Retinal pigment epithelial cell (primary cell): ENCODE results near the gene TENM4.

Experiments used
- DNase-seq: peaks from one replicate; pipeline ENCODE4 v3.0.0-alpha.2; 2010; ENCODE audit warnings: low read depth
- H3K4me3 ChIP-seq: 2 replicates; pipeline ENCODE4 v1.5.1; 2011; ENCODE audit warnings: mild to moderate bottlenecking, low read length, control low read depth, moderate library complexity
- TF ChIP-seq, protein P1 (sequence below): conservative IDR thresholded peaks from 2 replicates; pipeline ENCODE4 v1.5.1; 2011; ENCODE audit warnings: low read depth, low read length, control low read depth, inconsistent platforms

TENM4 gene

DNA sequence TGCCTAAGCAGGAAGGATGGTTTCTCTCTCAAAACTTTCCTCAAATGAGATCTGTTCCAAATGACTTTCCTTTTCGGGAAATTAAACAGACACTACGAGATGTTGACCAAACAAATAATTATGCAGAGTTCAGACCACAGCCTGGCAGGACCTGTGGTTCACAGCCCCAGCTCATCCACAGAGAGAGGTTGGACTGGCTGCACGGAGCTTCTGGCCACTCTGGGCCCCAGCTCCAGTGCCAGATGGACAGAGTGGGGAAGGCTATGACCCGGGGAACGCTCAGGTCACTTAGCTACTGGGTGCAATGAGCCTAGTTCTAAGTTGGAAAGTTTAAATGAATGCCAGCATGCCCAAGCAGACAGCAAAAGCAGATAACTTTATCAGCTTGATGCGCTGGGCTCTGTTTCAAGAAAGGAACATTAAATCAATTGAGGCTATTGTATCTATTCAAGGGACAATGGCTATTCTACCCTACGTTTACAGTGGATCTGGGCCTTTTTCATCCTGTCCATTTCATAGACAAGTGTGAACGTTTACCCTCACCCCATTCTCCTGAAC lies 710.5 kb downstream of the TENM4 start:
- no peak for DNase-seq
- no peak overlapping the region for H3K4me3 ChIP-seq
- TF ChIP-seq, protein P1, sequence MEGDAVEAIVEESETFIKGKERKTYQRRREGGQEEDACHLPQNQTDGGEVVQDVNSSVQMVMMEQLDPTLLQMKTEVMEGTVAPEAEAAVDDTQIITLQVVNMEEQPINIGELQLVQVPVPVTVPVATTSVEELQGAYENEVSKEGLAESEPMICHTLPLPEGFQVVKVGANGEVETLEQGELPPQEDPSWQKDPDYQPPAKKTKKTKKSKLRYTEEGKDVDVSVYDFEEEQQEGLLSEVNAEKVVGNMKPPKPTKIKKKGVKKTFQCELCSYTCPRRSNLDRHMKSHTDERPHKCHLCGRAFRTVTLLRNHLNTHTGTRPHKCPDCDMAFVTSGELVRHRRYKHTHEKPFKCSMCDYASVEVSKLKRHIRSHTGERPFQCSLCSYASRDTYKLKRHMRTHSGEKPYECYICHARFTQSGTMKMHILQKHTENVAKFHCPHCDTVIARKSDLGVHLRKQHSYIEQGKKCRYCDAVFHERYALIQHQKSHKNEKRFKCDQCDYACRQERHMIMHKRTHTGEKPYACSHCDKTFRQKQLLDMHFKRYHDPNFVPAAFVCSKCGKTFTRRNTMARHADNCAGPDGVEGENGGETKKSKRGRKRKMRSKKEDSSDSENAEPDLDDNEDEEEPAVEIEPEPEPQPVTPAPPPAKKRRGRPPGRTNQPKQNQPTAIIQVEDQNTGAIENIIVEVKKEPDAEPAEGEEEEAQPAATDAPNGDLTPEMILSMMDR = no peak

DNA sequence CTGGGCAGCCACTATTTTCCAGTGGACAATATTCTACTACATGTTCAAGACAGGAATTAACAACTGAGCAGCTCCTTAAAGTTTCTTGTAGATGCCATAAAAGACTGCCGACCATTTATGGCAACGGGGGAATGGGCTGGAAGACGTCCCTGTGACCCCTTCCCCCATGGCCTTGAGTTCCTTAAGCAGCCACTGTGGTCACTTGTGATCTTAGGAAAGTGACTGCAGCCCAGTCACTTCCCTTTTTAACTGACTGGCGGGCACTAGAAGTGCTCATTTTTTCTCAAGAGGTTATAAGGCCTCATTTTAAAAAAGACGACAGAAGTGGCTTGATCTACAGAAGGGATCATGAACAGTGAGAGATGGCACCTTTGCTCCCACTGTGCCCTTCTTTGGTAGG lies 713.0 kb downstream of the TENM4 start:
- DNase-seq = no peak
- no peak overlapping the region for H3K4me3 ChIP-seq
- TF ChIP-seq, protein P1 = no peak

DNA sequence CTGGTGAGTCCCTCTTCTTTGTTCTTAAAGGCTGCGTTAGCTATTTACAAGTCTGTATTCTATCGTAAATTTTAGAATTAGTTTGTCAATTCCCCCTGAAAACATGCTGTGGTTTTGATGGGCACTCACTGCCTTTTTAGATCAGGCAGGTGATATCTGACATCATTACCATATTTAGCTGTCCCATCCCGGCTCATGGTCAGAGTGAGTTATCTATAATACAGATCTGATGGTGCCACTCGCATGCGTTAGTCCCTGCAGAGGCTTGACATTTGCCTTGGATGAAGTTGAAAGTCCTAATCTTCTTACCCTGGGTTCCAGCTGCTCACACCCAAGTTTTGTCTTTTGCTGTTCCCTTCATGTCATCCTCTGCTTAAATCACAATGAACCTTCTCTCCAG lies 715.6 kb downstream of the TENM4 start:
- H3K4me3 ChIP-seq = no peak overlapping the region
- TF ChIP-seq, protein P1 = no peak
- no peak for DNase-seq

DNA sequence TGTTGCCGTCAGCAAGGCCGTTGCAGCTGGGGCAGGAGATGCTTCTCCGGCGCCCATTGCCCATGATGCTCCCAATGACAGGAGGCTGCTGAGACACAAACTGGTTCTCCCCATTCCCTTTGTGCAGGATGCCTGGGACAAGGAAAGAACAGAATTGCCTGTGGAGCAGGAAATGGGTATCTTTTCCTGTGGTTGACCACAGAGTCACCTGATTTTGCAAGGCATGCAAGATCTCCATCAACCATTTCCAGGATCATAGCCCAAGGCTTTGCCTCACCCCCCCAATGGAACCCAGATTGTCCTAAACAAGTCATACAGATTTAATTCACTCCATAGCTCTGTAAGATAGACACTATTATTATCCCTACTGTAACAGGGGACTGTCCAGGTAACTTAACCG lies 718.0 kb downstream of the TENM4 start:
- TF ChIP-seq, protein P1 = no peak
- no peak for DNase-seq
- H3K4me3 ChIP-seq = no peak overlapping the region

DNA sequence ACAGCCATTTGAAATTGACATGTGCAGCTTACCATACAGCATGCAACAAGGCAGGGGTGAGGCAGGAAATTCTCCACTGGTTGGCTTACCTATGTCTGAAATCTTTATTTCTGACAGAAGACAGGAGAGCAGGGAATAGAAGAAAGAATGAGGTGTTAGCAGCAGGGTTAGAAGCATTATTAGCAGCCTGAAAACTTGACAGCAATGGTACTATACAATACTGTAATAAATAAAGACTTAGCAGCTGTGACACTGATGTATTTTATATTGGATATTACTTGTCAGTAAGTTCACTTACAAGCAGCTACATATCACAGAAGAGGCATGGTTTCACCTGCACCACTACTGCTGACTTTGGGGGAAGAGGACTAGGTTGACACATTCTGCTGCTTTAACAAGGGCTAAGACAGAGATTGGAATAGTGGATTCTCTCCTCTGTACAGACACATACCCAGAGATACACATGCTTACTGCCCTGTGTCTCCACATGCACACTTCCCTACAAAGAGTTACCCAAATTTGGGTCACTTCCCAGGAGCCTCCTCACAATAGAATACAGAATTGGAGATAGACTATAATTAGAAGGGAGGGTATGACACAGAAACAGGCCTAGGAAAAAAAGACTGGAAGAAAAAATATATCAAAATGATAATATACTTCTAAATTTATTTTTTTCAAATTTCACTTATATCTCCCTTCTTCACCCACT lies 720.4 kb downstream of the TENM4 start:
- TF ChIP-seq, protein P1 = no peak
- no peak overlapping the region for H3K4me3 ChIP-seq
- no peak for DNase-seq

DNA sequence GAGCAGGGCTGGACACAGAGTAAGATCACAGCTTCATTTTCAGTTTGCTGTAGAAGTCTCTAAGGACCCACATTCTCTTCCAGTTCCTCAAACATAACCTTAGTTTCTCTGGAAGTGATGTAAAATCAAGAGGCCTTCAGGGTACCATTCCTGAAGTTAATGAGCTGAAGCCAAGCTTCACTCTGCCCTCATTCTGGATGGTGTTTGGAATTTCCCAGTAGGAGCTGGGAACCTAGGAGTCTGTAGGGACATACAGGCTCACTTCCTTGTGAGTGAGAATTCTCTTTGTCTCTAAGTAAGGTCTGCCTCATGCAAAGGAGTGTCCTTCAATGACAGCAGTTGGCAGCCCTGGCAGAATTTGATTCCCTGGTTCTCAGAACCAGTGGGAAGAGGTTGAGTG lies 723.8 kb downstream of the TENM4 start:
- H3K4me3 ChIP-seq = no peak overlapping the region
- TF ChIP-seq, protein P1 = no peak
- DNase-seq = no peak
